IMR-90 (cell line): ENCODE measurements around the gene CD19. TPM values are rescaled to one million over a fixed set of nuclear protein-coding genes. Genes with fewer than 3 reads are reported as not detected.

ENCODE experiments used
- ATAC-seq: fragments of 200-7000 bp; cut with Tn5 transposase; 2 replicates; pipeline ENCODE4 v1.9.1; 2020; ENCODE audit warnings: low read depth, mild to moderate bottlenecking, moderate library complexity
- BruUV-seq: library from RNA; stranded (reverse); fragments of 400-500 nt; replicated peaks from 2 replicates; lab custom pipeline; 2021; lab: Mats Ljungman, UMichigan
- CTCF ChIA-PET: fragments of 300-600 bp; formaldehyde crosslinking; extraction: SDS; loops from one replicate; lab custom pipeline; 2021; ENCODE audit warnings: antibody characterized with exemption; lab: Yijun Ruan, JAX
- POLR2A ChIA-PET: fragments of 300-600 bp; sonication (Branson Sonifier 250); formaldehyde crosslinking; loops from one replicate; lab custom pipeline; 2022; ENCODE audit warnings: antibody characterized with exemption; ENCODE audit not compliant: unreplicated experiment; lab: Charles Lee
- DNase-seq: peaks from one replicate; pipeline ENCODE4 v3.0.0; 2013
- H2AFZ ChIP-seq: replicated peaks from 2 replicates; pipeline ENCODE3; 2013; ENCODE audit warnings: low read length, mild to moderate bottlenecking; ENCODE audit not compliant: poor library complexity
- H2AK5ac ChIP-seq: 2 replicates; pipeline ENCODE4 v1.6.1; 2013; ENCODE audit warnings: low read depth, low read length, inconsistent platforms
- H2AK9ac ChIP-seq: replicated peaks from 2 replicates; pipeline ENCODE3; 2013; ENCODE audit warnings: mild to moderate bottlenecking, low read depth, low read length, moderate library complexity; ENCODE audit not compliant: poor library complexity
- H2BK120ac ChIP-seq: 2 replicates; pipeline ENCODE4 v1.6.1; 2013; ENCODE audit warnings: low read depth, low read length, inconsistent platforms
- H2BK15ac ChIP-seq: 3 replicates; pipeline ENCODE4 v1.6.1; 2013; ENCODE audit warnings: low read depth, low read length, inconsistent platforms
- H2BK20ac ChIP-seq: 2 replicates; pipeline ENCODE4 v1.6.1; 2013; ENCODE audit warnings: low read depth, mild to moderate bottlenecking, inconsistent platforms, low read length, moderate library complexity
- H2BK5ac ChIP-seq: 2 replicates; pipeline ENCODE4 v1.6.1; 2013; ENCODE audit warnings: mild to moderate bottlenecking, low read depth, low read length, inconsistent platforms; ENCODE audit not compliant: poor library complexity, severe bottlenecking
- H3K14ac ChIP-seq: replicated peaks from 2 replicates; pipeline ENCODE4 v1.6.1; 2013; ENCODE audit warnings: low read depth, low read length, inconsistent platforms
- H3K18ac ChIP-seq: 2 replicates; pipeline ENCODE4 v1.6.1; 2013; ENCODE audit warnings: low read depth, low read length, control low read depth
- H3K23ac ChIP-seq: 2 replicates; pipeline ENCODE4 v1.6.1; 2013; ENCODE audit warnings: low read depth, low read length, inconsistent platforms
- H3K27ac ChIP-seq: 2 replicates; pipeline ENCODE4 v1.5.1; 2013; ENCODE audit warnings: mild to moderate bottlenecking, control low read depth, low read length; ENCODE audit not compliant: insufficient read depth
- H3K27me3 ChIP-seq: 2 replicates; pipeline ENCODE4 v1.6.1; 2013; ENCODE audit warnings: low read length; ENCODE audit not compliant: control insufficient read depth, insufficient read depth
- H3K36me3 ChIP-seq: 2 replicates; pipeline ENCODE4 v1.6.1; 2013; ENCODE audit warnings: low read length, mixed read lengths; ENCODE audit not compliant: control insufficient read depth, insufficient read depth
- H3K4ac ChIP-seq: 2 replicates; pipeline ENCODE4 v1.6.1; 2013; ENCODE audit warnings: low read depth, low read length, inconsistent platforms
- H3K4me1 ChIP-seq: 2 replicates; pipeline ENCODE4 v1.6.1; 2013; ENCODE audit warnings: low read length, mixed read lengths; ENCODE audit not compliant: control insufficient read depth, insufficient read depth
- H3K4me2 ChIP-seq: 2 replicates; pipeline ENCODE4 v1.6.1; 2013; ENCODE audit warnings: low read depth, mild to moderate bottlenecking, control low read depth, low read length, moderate library complexity
- H3K4me3 ChIP-seq: 2 replicates; pipeline ENCODE4 v1.5.1; 2013; ENCODE audit warnings: low read depth, mild to moderate bottlenecking, control low read depth, low read length, moderate library complexity; ENCODE audit not compliant: insufficient read depth
- H3K56ac ChIP-seq: 2 replicates; pipeline ENCODE4 v1.6.1; 2013; ENCODE audit warnings: low read length, inconsistent platforms; ENCODE audit not compliant: insufficient read depth; ENCODE audit errors: extremely low read depth
- H3K79me1 ChIP-seq, 2 experiments: 2 replicates each; pipeline ENCODE4 v1.6.1; 2013; ENCODE audit warnings: low read length in 2 of 2, inconsistent platforms in 1 of 2, low read depth in 1 of 2
- H3K9ac ChIP-seq: 2 replicates; pipeline ENCODE4 v1.6.1; 2013; ENCODE audit warnings: low read depth, low read length, control low read depth
- H3K9me1 ChIP-seq: 2 replicates; pipeline ENCODE4 v1.6.1; 2013; ENCODE audit warnings: low read length, inconsistent platforms; ENCODE audit not compliant: insufficient read depth
- H3K9me3 ChIP-seq: 2 replicates; pipeline ENCODE4 v1.6.1; 2013; ENCODE audit warnings: low read length; ENCODE audit not compliant: control insufficient read depth, insufficient read depth
- H4K20me1 ChIP-seq: 2 replicates; pipeline ENCODE4 v1.6.1; 2013; ENCODE audit warnings: low read length, inconsistent platforms; ENCODE audit not compliant: insufficient read depth
- H4K5ac ChIP-seq: 2 replicates; pipeline ENCODE4 v1.6.1; 2013; ENCODE audit warnings: mild to moderate bottlenecking, low read depth, low read length, control low read depth
- H4K8ac ChIP-seq, 2 experiments: 2 replicates each; pipeline ENCODE4 v1.6.1; 2013; ENCODE audit warnings: low read depth in 2 of 2, low read length in 2 of 2, control low read depth in 1 of 2, inconsistent platforms in 1 of 2
- H4K91ac ChIP-seq: 2 replicates; pipeline ENCODE4 v1.6.1; 2013; ENCODE audit warnings: low read depth, low read length, inconsistent platforms; ENCODE audit not compliant: insufficient read depth
- BHLHE40 ChIP-seq: fragments of 150-350 bp; IDR thresholded peaks from 2 replicates; pipeline ENCODE4 v1.6.1; 2016; ENCODE audit warnings: mild to moderate bottlenecking, low read depth, low read length
- CEBPB ChIP-seq: IDR thresholded peaks from 2 replicates; pipeline ENCODE4 v1.6.1; 2012; ENCODE audit warnings: low read depth, low read length, improper control_type of control experiment
- MAFK ChIP-seq: IDR thresholded peaks from 2 replicates; pipeline ENCODE4 v1.6.1; 2012; ENCODE audit warnings: low read depth, low read length, improper control_type of control experiment
- RCOR1 ChIP-seq: IDR thresholded peaks from 2 replicates; pipeline ENCODE4 v1.6.1; 2012; ENCODE audit warnings: mild to moderate bottlenecking, low read length, improper control_type of control experiment; ENCODE audit not compliant: insufficient replicate concordance
- WGBS, 2 experiments: methylation state at CpG; one replicate each; pipeline versions ENCODE4 v1.1.5 to v1.1.7; 2013; ENCODE audit warnings: missing lambda C conversion rate in 2 of 2; ENCODE audit not compliant: insufficient read length in 1 of 2; ENCODE audit errors: extremely low coverage in 2 of 2; 5-methylcytosine and 5-hydroxymethylcytosine counted together
- dilution Hi-C: fragments of 300-500 bp; cut with HindIII; formaldehyde crosslinking; loops from one replicate; pipeline ENCODE4 v1.14.3; 2018; ENCODE audit warnings: low sequenced_read_pairs; ENCODE audit not compliant: unreplicated experiment
- in situ Hi-C: fragments of 300-500 bp; cut with MboI; formaldehyde crosslinking; loops from 3 replicates; pipeline ENCODE4 v1.14.3; 2019; ENCODE audit warnings: low sequenced_read_pairs, inconsistent platforms, mixed read lengths
- intact Hi-C: fragments of 100-400 bp; cut with micrococcal nuclease; formaldehyde crosslinking; loops from 2 replicates; pipeline ENCODE4 v1.10.0; 2022
- polyA plus RNA-seq, 3 experiments: library from polyadenylated mRNA; depleted of rRNA; stranded (reverse); fragments of >200 nt; gene quantifications; 2 replicates each; pipeline ENCODE4 v1.2.3, GENCODE V29; 2012; ENCODE audit warnings: low replicate concordance in 1 of 3
- total RNA-seq: library from RNA; depleted of rRNA; stranded (reverse); fragments of >200 nt; gene quantifications from 2 replicates; pipeline ENCODE4 v1.2.3, GENCODE V29; 2012
- TF ChIP-seq, protein P1 (sequence below): fragments of 150-350 bp; IDR thresholded peaks from 2 replicates; pipeline ENCODE4 v1.6.1; 2016; ENCODE audit warnings: low read depth, mild to moderate bottlenecking, low read length, moderate library complexity, borderline replicate concordance

The CD19 gene
- total and polyA plus RNA-seq, 2 of the 4 experiments (the other 2 are of a cell fraction), result not detected

DNA sequence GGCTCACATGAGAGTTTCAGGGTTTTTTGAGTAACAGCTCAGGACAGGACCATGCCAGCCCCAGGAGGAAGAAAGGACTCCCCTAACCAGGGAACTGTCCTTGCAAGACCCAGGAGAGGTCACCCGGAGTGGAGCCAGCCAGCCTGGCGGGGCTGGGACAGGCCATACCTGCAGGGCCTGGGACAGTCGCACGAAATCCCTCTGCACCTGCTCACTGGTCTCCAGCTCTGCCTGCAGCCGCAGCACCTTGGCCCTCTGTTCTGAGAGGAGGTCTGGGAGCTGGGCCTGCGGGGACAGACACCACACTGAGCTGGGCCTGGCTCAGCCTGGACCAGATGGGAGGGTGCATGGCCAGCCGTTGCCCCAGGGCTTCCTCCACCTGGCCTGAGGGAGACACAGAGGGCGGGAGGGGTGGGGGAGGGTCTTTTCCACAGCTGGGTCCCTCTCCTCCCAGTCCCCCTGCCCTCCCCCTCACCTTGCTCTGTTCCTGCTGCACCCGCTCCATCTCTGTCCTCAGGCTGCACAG is 26.5 kb upstream of the CD19 start:
- intact Hi-C loops, result no loop called here
- Histone ChIP-seq H4K91ac (no peak overlapping the region), H3K4me1 (no peaks in the 10 kb centered on the region), H3K9me1 (no peaks in the 10 kb centered on the region), H4K5ac (no peak overlapping the region), H3K9ac (no peak overlapping the region), H2BK15ac (no peak overlapping the region), H3K4ac (no peak overlapping the region), H2BK20ac (no peak overlapping the region), H2AK9ac (no peak overlapping the region), H2AK5ac (no peak overlapping the region), H3K79me1 (no peaks in the 10 kb centered on the region), H4K20me1 (no peaks in the 10 kb centered on the region), H2AFZ (no peak overlapping the region), H2BK5ac (no peak overlapping the region), H3K36me3 (peaks cover 16% of the 10 kb centered on the region), H3K56ac (no peak overlapping the region), H2BK120ac (no peak overlapping the region), H4K8ac (no peak overlapping the region), H3K4me2 (no peak overlapping the region), H3K23ac (no peak overlapping the region), H3K18ac (no peak overlapping the region), H3K14ac (no peak overlapping the region), H3K4me3 (no peak overlapping the region), H3K27me3 (no peaks in the 10 kb centered on the region), H3K9me3 (no peaks in the 10 kb centered on the region), H3K27ac (no peak overlapping the region)
- ATAC-seq (no peak), DNase-seq (no peak)
- in situ Hi-C loops, result no loop called here
- BruUV-seq, result no TSS peak
- no peak for TF ChIP-seq MAFK
- TF ChIP-seq CEBPB, result no peak
- no peak for TF ChIP-seq RCOR1
- TF ChIP-seq, protein P1, sequence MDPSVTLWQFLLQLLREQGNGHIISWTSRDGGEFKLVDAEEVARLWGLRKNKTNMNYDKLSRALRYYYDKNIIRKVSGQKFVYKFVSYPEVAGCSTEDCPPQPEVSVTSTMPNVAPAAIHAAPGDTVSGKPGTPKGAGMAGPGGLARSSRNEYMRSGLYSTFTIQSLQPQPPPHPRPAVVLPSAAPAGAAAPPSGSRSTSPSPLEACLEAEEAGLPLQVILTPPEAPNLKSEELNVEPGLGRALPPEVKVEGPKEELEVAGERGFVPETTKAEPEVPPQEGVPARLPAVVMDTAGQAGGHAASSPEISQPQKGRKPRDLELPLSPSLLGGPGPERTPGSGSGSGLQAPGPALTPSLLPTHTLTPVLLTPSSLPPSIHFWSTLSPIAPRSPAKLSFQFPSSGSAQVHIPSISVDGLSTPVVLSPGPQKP, result no peak
- no peak for TF ChIP-seq BHLHE40
- 84% methylated on average over 4 of the region's 9 CpGs; no CpG with 5 or more reads in 1 of the 2 experiments for WGBS, 2 experiments
- ChIA-PET POLR2A (no interaction called here), CTCF (no interaction called here)
- dilution Hi-C loops, result no loop called here
